HL-60 (cell line): ENCODE results near the gene FHIT.

Experiments used
- CTCF ChIP-seq: IDR thresholded peaks from one replicate; pipeline ENCODE4 v1.5.1; 2011; ENCODE audit warnings: low read length, control low read depth, inconsistent platforms; ENCODE audit not compliant: insufficient read depth
- GABPA ChIP-seq: IDR thresholded peaks from 2 replicates; pipeline ENCODE4 v1.6.1; 2012; ENCODE audit warnings: low read depth
- POLR2AphosphoS5 ChIP-seq: IDR thresholded peaks from 2 replicates; pipeline ENCODE4 v1.6.1; 2012; ENCODE audit warnings: low read depth
- REST ChIP-seq: IDR thresholded peaks from 2 replicates; pipeline ENCODE4 v1.6.1; 2012; ENCODE audit warnings: low read depth; ENCODE audit not compliant: insufficient replicate concordance
- SPI1 ChIP-seq: IDR thresholded peaks from 2 replicates; pipeline ENCODE4 v1.6.1; 2012; ENCODE audit warnings: low read depth, mild to moderate bottlenecking, borderline replicate concordance

DNA sequence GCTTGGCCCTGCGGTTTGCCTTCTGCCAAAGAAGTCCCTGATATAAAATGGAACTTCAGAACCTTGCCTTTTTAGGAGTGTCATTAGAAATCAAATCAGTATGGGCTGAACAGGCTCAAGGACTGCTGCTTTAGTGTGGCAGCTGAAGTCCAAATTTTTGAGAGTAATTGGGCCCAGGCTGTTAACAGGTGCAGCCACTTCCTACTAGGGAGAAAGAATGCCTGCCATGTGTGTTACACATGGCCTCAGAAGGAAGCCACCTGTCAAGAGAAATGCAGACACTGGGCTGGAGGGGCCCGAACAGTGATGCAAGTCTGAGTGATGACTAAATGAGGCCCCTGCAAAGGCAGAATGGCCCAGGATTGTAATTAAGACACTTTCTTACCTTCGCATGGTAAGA lies 1414.7 kb downstream of the FHIT start:
- TF ChIP-seq GABPA (no peak), CTCF (no peak), POLR2AphosphoS5 (no peak), REST (no peak), SPI1 (no peak)
